ENCODE measurements around the gene SIRPD. TPM values are rescaled to one million over a fixed set of nuclear protein-coding genes. Genes with fewer than 3 reads are reported as not detected.

SIRPD gene
- not detected for polyA plus RNA-seq (2012; ENCODE audit: insufficient read depth, insufficient read length, low read depth)

DNA sequence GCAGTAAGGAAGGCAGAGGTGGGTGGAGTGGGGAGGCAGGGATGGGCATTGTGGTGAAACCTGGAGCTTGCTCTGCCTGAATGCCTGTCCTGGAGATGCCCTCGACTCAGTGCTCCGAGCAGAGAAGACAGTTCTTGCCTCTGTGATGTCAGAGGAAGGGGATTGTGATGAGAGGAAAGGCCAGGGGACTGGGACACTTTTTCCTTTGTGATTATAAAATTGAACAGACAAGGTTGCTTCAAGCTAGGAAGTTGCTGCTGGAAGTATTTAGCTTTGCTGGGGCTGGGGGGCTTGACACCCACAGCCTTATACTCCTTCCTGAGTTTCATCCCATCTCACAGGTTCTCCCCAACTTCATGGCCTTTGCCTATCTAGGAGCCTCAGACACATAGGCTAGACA, at the start of gene SIRPD:
Gene SIRPD (minus strand): TSS at position 101 of the 400 bp plus-strand sequence. CDS start 52 bp downstream, at position 49.
- Histone ChIP-seq H3K27me3 (no peaks in the 10 kb centered on the region), H3K4me3 (ENCODE audit: low read depth, low read length) (no peak within 1 kb of the TSS), H3K36me3 (no peaks in the 10 kb centered on the region), H3K4me1 (no peaks in the 10 kb centered on the region), H3K9me3 (no peaks in the 10 kb centered on the region)
- TF ChIP-seq, protein P1, sequence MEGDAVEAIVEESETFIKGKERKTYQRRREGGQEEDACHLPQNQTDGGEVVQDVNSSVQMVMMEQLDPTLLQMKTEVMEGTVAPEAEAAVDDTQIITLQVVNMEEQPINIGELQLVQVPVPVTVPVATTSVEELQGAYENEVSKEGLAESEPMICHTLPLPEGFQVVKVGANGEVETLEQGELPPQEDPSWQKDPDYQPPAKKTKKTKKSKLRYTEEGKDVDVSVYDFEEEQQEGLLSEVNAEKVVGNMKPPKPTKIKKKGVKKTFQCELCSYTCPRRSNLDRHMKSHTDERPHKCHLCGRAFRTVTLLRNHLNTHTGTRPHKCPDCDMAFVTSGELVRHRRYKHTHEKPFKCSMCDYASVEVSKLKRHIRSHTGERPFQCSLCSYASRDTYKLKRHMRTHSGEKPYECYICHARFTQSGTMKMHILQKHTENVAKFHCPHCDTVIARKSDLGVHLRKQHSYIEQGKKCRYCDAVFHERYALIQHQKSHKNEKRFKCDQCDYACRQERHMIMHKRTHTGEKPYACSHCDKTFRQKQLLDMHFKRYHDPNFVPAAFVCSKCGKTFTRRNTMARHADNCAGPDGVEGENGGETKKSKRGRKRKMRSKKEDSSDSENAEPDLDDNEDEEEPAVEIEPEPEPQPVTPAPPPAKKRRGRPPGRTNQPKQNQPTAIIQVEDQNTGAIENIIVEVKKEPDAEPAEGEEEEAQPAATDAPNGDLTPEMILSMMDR (IDR thresholded peaks at IDR 0.05; ENCODE audit: low read depth, low read length) = no peak
- DNase-seq = no peak

DNA sequence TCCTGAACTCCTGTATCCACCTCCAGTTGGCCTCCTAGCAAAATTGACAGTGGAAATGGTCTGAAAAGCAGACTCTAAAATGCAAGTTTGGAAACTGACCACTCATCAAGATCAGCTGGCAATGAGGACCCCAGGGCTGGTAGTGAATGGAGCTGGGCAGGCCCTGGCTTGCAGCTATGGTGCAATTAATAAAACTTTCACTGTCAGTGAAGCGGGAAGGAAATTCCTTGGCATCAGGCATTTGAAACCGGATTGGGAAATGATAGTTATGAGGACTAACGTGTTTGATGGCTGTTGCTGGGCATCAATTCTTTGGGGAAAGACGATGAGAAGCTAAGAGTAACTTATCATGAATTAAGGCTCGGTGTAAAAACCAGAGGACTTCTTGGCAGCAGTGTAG, 43.2 kb upstream of the SIRPD start:
- no peak for DNase-seq
- Histone ChIP-seq H3K4me1 (no peaks in the 10 kb centered on the region), H3K36me3 (no peaks in the 10 kb centered on the region), H3K4me3 (ENCODE audit: low read depth, low read length) (no peak overlapping the region), H3K9me3 (no peaks in the 10 kb centered on the region), H3K27me3 (no peaks in the 10 kb centered on the region)
- TF ChIP-seq, protein P1 (IDR thresholded peaks at IDR 0.05; ENCODE audit: low read depth, low read length) = no peak

DNA sequence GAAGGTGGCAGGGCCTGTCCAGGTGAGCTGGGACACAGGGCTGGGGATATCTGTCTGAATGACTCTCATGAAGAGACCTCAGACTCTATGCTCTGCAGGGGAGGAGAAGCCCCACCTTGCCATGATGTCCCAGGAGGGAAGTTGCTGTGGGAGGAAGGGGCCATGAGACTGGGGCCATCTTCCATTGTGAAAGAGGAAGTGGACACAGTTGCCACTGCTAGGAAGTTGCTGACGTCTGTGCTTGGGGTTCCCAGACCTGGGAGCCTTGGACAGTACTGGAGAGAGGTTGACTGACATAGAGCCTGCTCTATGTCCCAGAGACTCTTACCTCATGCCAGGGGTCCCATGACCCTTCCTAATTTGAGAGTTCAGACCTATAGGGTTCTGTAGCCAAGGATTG, 37.8 kb upstream of the SIRPD start:
- TF ChIP-seq, protein P1 (IDR thresholded peaks at IDR 0.05; ENCODE audit: low read depth, low read length) = no peak
- Histone ChIP-seq H3K9me3 (no peaks in the 10 kb centered on the region), H3K4me1 (no peaks in the 10 kb centered on the region), H3K27me3 (no peaks in the 10 kb centered on the region), H3K36me3 (no peaks in the 10 kb centered on the region), H3K4me3 (ENCODE audit: low read depth, low read length) (no peak overlapping the region)
- DNase-seq = no peak

DNA sequence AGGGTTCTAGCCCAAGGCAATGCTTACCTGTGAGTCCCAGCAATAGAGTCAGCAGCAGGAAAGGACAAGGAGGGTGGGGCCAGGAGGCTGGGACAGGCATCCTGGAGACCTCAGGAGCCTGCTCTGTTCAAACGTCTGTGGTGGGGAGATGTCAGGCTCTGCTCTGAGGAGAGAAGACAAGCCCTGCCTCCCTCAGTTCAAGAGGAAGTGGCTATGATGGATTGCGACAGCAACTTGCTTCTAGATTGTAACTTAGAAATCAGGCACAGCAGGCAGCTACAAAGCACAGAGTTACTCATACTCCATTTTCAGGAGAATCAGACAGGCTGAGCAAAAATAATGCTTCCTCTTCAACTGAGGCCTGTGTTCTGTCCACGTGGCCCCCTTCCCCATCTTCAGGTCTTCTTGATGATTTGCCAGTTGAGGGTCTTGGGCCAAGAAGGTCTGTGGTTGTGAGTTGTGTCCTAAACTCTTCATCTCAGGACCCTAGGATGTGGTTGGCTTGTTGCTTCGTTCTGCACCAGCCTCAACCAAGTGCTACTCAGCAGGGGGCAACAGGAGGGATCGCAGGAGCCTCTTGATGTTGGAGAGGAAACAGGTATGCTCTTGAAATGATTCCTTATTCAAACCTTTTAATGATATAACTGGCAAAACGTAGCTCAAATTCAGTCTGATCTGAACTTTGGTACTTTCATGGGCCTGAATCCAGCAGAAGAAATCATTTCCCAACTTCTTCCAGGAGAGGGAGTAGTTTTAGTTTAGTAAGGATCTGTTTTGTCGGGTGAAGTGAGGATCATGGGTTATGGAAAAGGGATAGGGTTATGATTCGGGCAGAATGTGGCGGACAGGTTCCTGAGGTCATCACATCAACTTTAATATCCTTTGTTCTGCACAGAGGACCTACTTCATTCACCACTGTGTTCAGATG, 31.3 kb upstream of the SIRPD start:
- TF ChIP-seq, protein P1 (IDR thresholded peaks at IDR 0.05; ENCODE audit: low read depth, low read length) = no peak
- H3K4me1 ChIP-seq = no peaks in the 10 kb centered on the region
- no peaks in the 10 kb centered on the region for H3K9me3 ChIP-seq
- H3K36me3 ChIP-seq = no peaks in the 10 kb centered on the region
- DNase-seq = no peak
- no peak overlapping the region for H3K4me3 ChIP-seq (ENCODE audit: low read depth, low read length)
- H3K27me3 ChIP-seq = no peaks in the 10 kb centered on the region

DNA sequence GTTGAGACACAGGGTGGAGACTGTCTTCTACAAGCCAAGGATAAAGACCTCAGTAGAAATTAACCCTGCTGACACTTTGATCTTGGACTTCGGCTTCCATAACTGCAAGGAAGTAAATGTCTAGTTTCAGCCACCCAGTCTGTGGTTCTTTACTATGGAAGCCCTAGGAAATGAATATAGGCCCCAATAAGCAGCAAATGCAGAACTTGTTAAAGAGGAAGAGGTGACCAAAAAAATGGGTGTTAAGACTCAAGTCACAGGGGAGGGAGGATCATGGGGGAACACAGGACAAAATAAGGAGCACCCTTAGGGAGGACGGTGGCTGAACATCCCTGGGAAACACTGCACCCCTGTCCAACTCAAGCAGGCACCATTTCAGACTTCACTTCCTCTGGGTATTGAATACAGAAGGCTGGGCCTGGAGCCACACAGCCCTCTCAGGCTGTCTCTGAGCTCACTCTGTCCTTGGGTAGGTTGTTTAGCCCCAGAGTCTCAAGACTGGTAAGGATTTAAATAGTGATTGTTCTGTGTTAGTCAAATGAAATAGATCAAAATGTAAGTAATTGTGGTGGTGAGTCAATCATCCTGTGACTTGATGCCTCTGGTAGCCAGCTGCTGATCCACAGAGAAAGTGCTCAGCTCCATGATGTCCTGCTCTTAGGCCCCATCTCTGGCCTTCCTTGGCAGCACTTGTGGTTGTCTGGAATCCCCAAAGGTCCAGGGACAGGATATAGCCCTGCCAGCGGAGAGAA, 30.5 kb upstream of the SIRPD start:
- TF ChIP-seq, protein P1 (IDR thresholded peaks at IDR 0.05; ENCODE audit: low read depth, low read length) = no peak
- H3K4me3 ChIP-seq (ENCODE audit: low read depth, low read length) = no peak overlapping the region

More for the DNA sequence above, 30.5 kb upstream of the SIRPD start:
- H3K36me3 ChIP-seq = no peaks in the 10 kb centered on the region
- no peak for DNase-seq
- no peaks in the 10 kb centered on the region for H3K9me3 ChIP-seq
- no peaks in the 10 kb centered on the region for H3K27me3 ChIP-seq
- no peaks in the 10 kb centered on the region for H3K4me1 ChIP-seq

All from BE2C (cell line).